Uterus (tissue), 4 donors: ENCODE data around the gene HOXD3. TPM values are rescaled to one million over a fixed set of nuclear protein-coding genes. Genes with fewer than 3 reads are reported as not detected.
A peak's percentile ranks its signal among the peaks of the same experiment; 100 is the strongest.

Source experiments
- DNase-seq, 2 donors: peaks; one replicate each; pipeline ENCODE4 v3.0.0-alpha.2; 2019 to 2020
- H3K27ac ChIP-seq, 2 donors: fragments of 200-600 bp; sonication (generic); 1 replicate in 1 of 2; 2 replicates in 1 of 2; pipeline ENCODE4 v1.5.1; 2016 to 2018
- H3K27me3 ChIP-seq, 2 donors: fragments of 200-600 bp; sonication (generic); one replicate each; pipeline ENCODE4 v1.5.1; 2018 to 2019; ENCODE audit warnings: control low read depth in 1 of 2
- H3K36me3 ChIP-seq, 2 donors: fragments of 200-600 bp; sonication (generic); one replicate each; pipeline ENCODE4 v1.5.1; 2019; ENCODE audit warnings: control low read depth in 1 of 2
- H3K4me1 ChIP-seq, 2 donors: fragments of 200-600 bp; sonication (generic); one replicate each; pipeline ENCODE4 v1.5.1; 2018 to 2019; ENCODE audit warnings: control low read depth in 1 of 2
- H3K4me3 ChIP-seq, 2 donors: fragments of 200-600 bp; sonication (generic); 1 replicate in 1 of 2; 2 replicates in 1 of 2; pipeline ENCODE4 v1.5.1; 2018 to 2019; ENCODE audit warnings: mild to moderate bottlenecking in 1 of 2
- H3K9me3 ChIP-seq, 2 donors: fragments of 200-600 bp; sonication (generic); one replicate each; pipeline ENCODE4 v1.5.1; 2019; ENCODE audit warnings: control low read depth in 1 of 2
- POLR2A ChIP-seq, 2 donors: fragments of 450-650 bp; IDR thresholded peaks; one replicate each; pipeline ENCODE4 v1.6.1; 2016; ENCODE audit warnings: antibody characterized with exemption in 2 of 2, mild to moderate bottlenecking in 1 of 2, moderate library complexity in 1 of 2
- intact Hi-C: fragments of 100-400 bp; cut with DNase I; formaldehyde crosslinking; loops from one replicate; pipeline ENCODE4 v1.15.1; 2023; ENCODE audit warnings: low total_unique reads
- total RNA-seq, 4 donors: library from RNA; depleted of rRNA in 3 of 4; stranded (reverse); fragments of >200 nt in 3 of 4; gene quantifications; one replicate each; pipeline versions ENCODE4 v1.1.0 to v1.2.4, GENCODE V29; 2014 to 2023
- TF ChIP-seq, protein P1 (sequence below), 4 experiments: fragments of 200-600 bp in 2 of 4; fragments of 450-650 bp in 2 of 4; sonication (generic) in 2 of 4; IDR thresholded peaks; one replicate each; pipeline ENCODE4 v1.5.1; 2016 to 2019; ENCODE audit warnings: antibody characterized with exemption in 4 of 4, mild to moderate bottlenecking in 2 of 4, moderate library complexity in 1 of 4
- donor health status: DM: yes; HTN: yes; CAD: no.

Gene HOXD3
- 10 to 100 TPM; 14.7 to 61.2 (median 22.7) TPM for total RNA-seq

- Histone ChIP-seq H3K9me3 (no peaks in the 10 kb centered on the region), H3K27ac (peak within 1 kb of the TSS; percentile 82 to 83), H3K27me3 (no peaks in the 10 kb centered on the region), H3K36me3 (no peaks in the 10 kb centered on the region), H3K4me1 (no peaks in the 10 kb centered on the region), H3K4me3 (peak within 1 kb of the TSS; percentile 6 to 38)
- no peak for DNase-seq
- intact Hi-C loops: no loop called here
- no peak for TF ChIP-seq POLR2A (IDR thresholded peaks at IDR 0.05)
- TF ChIP-seq, protein P1, sequence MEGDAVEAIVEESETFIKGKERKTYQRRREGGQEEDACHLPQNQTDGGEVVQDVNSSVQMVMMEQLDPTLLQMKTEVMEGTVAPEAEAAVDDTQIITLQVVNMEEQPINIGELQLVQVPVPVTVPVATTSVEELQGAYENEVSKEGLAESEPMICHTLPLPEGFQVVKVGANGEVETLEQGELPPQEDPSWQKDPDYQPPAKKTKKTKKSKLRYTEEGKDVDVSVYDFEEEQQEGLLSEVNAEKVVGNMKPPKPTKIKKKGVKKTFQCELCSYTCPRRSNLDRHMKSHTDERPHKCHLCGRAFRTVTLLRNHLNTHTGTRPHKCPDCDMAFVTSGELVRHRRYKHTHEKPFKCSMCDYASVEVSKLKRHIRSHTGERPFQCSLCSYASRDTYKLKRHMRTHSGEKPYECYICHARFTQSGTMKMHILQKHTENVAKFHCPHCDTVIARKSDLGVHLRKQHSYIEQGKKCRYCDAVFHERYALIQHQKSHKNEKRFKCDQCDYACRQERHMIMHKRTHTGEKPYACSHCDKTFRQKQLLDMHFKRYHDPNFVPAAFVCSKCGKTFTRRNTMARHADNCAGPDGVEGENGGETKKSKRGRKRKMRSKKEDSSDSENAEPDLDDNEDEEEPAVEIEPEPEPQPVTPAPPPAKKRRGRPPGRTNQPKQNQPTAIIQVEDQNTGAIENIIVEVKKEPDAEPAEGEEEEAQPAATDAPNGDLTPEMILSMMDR (IDR thresholded peaks at IDR 0.05): no peak
Measured at GRCh38 chr2:176156807-176157498, at the start of gene HOXD3. TSS of gene HOXD3 (plus strand) at chr2:176157307. CDS start at chr2:176169115, 11,808 bp downstream.

DNA sequence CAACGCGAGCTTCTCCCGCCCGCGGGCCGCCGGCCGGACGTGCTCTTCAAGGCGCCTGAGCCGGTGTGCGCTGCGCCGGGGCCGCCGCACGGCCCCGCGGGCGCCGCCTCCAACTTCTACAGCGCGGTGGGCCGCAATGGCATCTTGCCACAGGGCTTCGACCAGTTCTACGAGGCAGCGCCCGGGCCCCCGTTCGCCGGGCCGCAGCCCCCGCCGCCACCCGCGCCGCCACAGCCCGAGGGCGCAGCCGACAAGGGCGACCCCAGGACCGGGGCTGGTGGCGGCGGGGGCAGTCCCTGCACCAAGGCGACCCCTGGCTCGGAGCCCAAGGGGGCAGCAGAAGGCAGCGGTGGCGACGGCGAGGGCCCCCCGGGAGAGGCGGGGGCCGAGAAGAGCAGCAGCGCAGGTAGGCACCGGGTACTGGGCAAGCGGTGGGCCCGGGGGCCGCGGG lies 49.4 kb upstream of the HOXD3 start:
- Histone ChIP-seq H3K4me3 (peak overlapping the region; percentile 44 to 51), H3K27ac (peak overlapping the region; percentile 98 to 99), H3K9me3 (no peaks in the 10 kb centered on the region), H3K27me3 (peaks cover 0 to 3% of the 10 kb centered on the region in 2 donors), H3K36me3 (no peaks in the 10 kb centered on the region), H3K4me1 (peaks cover 0 to 8% of the 10 kb centered on the region in 2 donors)
- no peak for TF ChIP-seq POLR2A (IDR thresholded peaks at IDR 0.05)
- TF ChIP-seq, protein P1 (IDR thresholded peaks at IDR 0.05): no peak
- peak; percentile 45 to 56 for DNase-seq
- intact Hi-C loops: no loop called here

- H3K4me1 ChIP-seq: peaks cover 0 to 8% of the 10 kb centered on the region in 2 donors
- H3K27ac ChIP-seq: peak overlapping the region; percentile 98 to 99
- no peaks in the 10 kb centered on the region for H3K36me3 ChIP-seq
- peak overlapping the region; percentile 44 to 51 for H3K4me3 ChIP-seq
- H3K9me3 ChIP-seq: no peaks in the 10 kb centered on the region
- intact Hi-C loops: no loop called here
- H3K27me3 ChIP-seq: peaks cover 0 to 3% of the 10 kb centered on the region in 2 donors
- DNase-seq: no peak
- TF ChIP-seq, protein P1 (IDR thresholded peaks at IDR 0.05): peak in 1 of 4 experiments; percentile 8
- TF ChIP-seq POLR2A (IDR thresholded peaks at IDR 0.05): no peak
Measured at GRCh38 chr2:176109192-176109901, 47.8 kb upstream of the HOXD3 start.

- Histone ChIP-seq H3K27me3 (peaks cover 0 to 3% of the 10 kb centered on the region in 2 donors), H3K36me3 (no peaks in the 10 kb centered on the region), H3K4me1 (peaks cover 0 to 8% of the 10 kb centered on the region in 2 donors), H3K4me3 (peak overlapping the region; percentile 44 to 51), H3K27ac (peak overlapping the region; percentile 98 to 99), H3K9me3 (no peaks in the 10 kb centered on the region)
- intact Hi-C loops: no loop called here
- no peak for TF ChIP-seq POLR2A (IDR thresholded peaks at IDR 0.05)
- TF ChIP-seq, protein P1 (IDR thresholded peaks at IDR 0.05): no peak
- DNase-seq: no peak
Measured at GRCh38 chr2:176109946-176110345, 47.2 kb upstream of the HOXD3 start.
